HG03095 (cell line): ENCODE measurements around the gene CIAO1.
A peak's percentile ranks its signal among the peaks of the same experiment; 100 is the strongest.
"Not testable (repeated sequence)": the region's sequence is repeated elsewhere in the genome, so short reads cannot be mapped to it uniquely, and the experiment has no call there.

Source experiments
- ATAC-seq: cut with Tn5 transposase; IDR thresholded peaks from one replicate; pipeline ENCODE4 v1.9.1; 2021; ENCODE audit warnings: moderate library complexity; ENCODE audit not compliant: unreplicated experiment

CIAO1 gene

GRCh38 chr2:96265840-96266679 lies at the start of gene CIAO1, which contains the start of gene TMEM127:
CIAO1 (plus strand) TSS chr2:96266225; CDS start chr2:96266351, 126 bp downstream.
TMEM127 (minus strand) TSS chr2:96265997; CDS start chr2:96265381, 616 bp downstream.
- ATAC-seq: peak; percentile 90

GRCh38 chr2:96218508-96219131 lies 47.4 kb upstream of the CIAO1 start:
- ATAC-seq: no peak

- ATAC-seq: not testable (repeated sequence)
These were observed 46.1 kb upstream of the CIAO1 start for GRCh38 chr2:96219959-96220358.

GRCh38 chr2:96221106-96221505 lies 44.9 kb upstream of the CIAO1 start:
- not testable (repeated sequence) for ATAC-seq

- ATAC-seq: peak; percentile 78
These were observed 41.0 kb upstream of the CIAO1 start for GRCh38 chr2:96225016-96225533.

GRCh38 chr2:96231316-96231715 lies 34.7 kb upstream of the CIAO1 start:
- no peak for ATAC-seq

- ATAC-seq: no peak
These were observed 32.6 kb upstream of the CIAO1 start for GRCh38 chr2:96233436-96233835.

GRCh38 chr2:96233880-96234316 lies 32.1 kb upstream of the CIAO1 start:
- ATAC-seq: peak; percentile 93

GRCh38 chr2:96236882-96237281 lies 29.1 kb upstream of the CIAO1 start:
- no peak for ATAC-seq

GRCh38 chr2:96238266-96238665 lies 27.8 kb upstream of the CIAO1 start:
- no peak for ATAC-seq

GRCh38 chr2:96239091-96239490 lies 26.9 kb upstream of the CIAO1 start:
- no peak for ATAC-seq

GRCh38 chr2:96239745-96240264 lies 26.2 kb upstream of the CIAO1 start:
- no peak for ATAC-seq

- no peak for ATAC-seq
These were observed 25.5 kb upstream of the CIAO1 start for GRCh38 chr2:96240341-96241038.

GRCh38 chr2:96241227-96241626 lies 24.8 kb upstream of the CIAO1 start:
- no peak for ATAC-seq

- peak; percentile 80 for ATAC-seq
These were observed 24.0 kb upstream of the CIAO1 start for GRCh38 chr2:96241900-96242611.

GRCh38 chr2:96243843-96244242 lies 22.2 kb upstream of the CIAO1 start:
- no peak for ATAC-seq

- no peak for ATAC-seq
These were observed 20.2 kb upstream of the CIAO1 start for GRCh38 chr2:96245609-96246390.

- ATAC-seq: no peak
These were observed 19.0 kb upstream of the CIAO1 start for GRCh38 chr2:96247009-96247408.

GRCh38 chr2:96247896-96248295 lies 18.1 kb upstream of the CIAO1 start:
- no peak for ATAC-seq

- no peak for ATAC-seq
These were observed 17.4 kb upstream of the CIAO1 start for GRCh38 chr2:96248624-96249023.
